Activated naive CD4-positive, alpha-beta T cell treated with anti-CD3 and anti-CD28 coated beads, Interleukin-2, amount 50 U/mL, for 24 hours (primary cell): ENCODE results near the gene CHD1L.
"Not testable (repeated sequence)": the region's sequence is repeated elsewhere in the genome, so short reads cannot be mapped to it uniquely, and the experiment has no call there.

Experiments used
- H3K27ac Mint-ChIP-seq: one replicate; pipeline ENCODE4 v1.8.0; 2021; ENCODE audit warnings: mild to moderate bottlenecking, mixed read lengths
- H3K27me3 Mint-ChIP-seq: one replicate; pipeline ENCODE4 v1.8.0; 2021; ENCODE audit warnings: mixed read lengths
- H3K36me3 Mint-ChIP-seq: one replicate; pipeline ENCODE4 v1.8.0; 2021; ENCODE audit warnings: mixed read lengths
- H3K4me1 Mint-ChIP-seq: one replicate; pipeline ENCODE4 v1.8.0; 2021; ENCODE audit warnings: mixed read lengths
- H3K4me3 Mint-ChIP-seq: one replicate; pipeline ENCODE4 v1.8.0; 2021; ENCODE audit warnings: mild to moderate bottlenecking, mixed read lengths
- H3K9me3 Mint-ChIP-seq: one replicate; pipeline ENCODE4 v1.8.0; 2021; ENCODE audit warnings: mixed read lengths

Gene CHD1L

GRCh38 chr1:147281950-147282349 lies 39.5 kb downstream of the CHD1L start:
- Mint-ChIP-seq H3K27ac (no peak overlapping the region), H3K9me3 (no peaks in the 10 kb centered on the region), H3K27me3 (no peaks in the 10 kb centered on the region), H3K4me1 (no peaks in the 10 kb centered on the region), H3K4me3 (no peak overlapping the region), H3K36me3 (peaks cover 33% of the 10 kb centered on the region)

GRCh38 chr1:147283011-147283410 lies 40.5 kb downstream of the CHD1L start:
- Mint-ChIP-seq H3K27ac (no peak overlapping the region), H3K36me3 (peaks cover 36% of the 10 kb centered on the region), H3K27me3 (no peaks in the 10 kb centered on the region), H3K9me3 (no peaks in the 10 kb centered on the region), H3K4me3 (no peak overlapping the region), H3K4me1 (no peaks in the 10 kb centered on the region)

GRCh38 chr1:147287133-147287865 lies 44.8 kb downstream of the CHD1L start:
- no peak overlapping the region for H3K27ac Mint-ChIP-seq
- peaks cover 6% of the 10 kb centered on the region for H3K4me1 Mint-ChIP-seq
- H3K36me3 Mint-ChIP-seq = peaks cover 68% of the 10 kb centered on the region
- no peaks in the 10 kb centered on the region for H3K27me3 Mint-ChIP-seq
- no peaks in the 10 kb centered on the region for H3K9me3 Mint-ChIP-seq
- no peak overlapping the region for H3K4me3 Mint-ChIP-seq

GRCh38 chr1:147292012-147292411 lies 49.5 kb downstream of the CHD1L start:
- H3K27me3 Mint-ChIP-seq = no peaks in the 10 kb centered on the region
- H3K4me1 Mint-ChIP-seq = peaks cover 6% of the 10 kb centered on the region
- H3K27ac Mint-ChIP-seq = no peak overlapping the region
- H3K36me3 Mint-ChIP-seq = peaks cover 83% of the 10 kb centered on the region
- H3K4me3 Mint-ChIP-seq = no peak overlapping the region
- H3K9me3 Mint-ChIP-seq = peaks cover 9% of the 10 kb centered on the region

- H3K9me3 Mint-ChIP-seq = peaks cover 15% of the 10 kb centered on the region
- no peak overlapping the region for H3K4me3 Mint-ChIP-seq
- H3K27ac Mint-ChIP-seq = no peak overlapping the region
- H3K27me3 Mint-ChIP-seq = no peaks in the 10 kb centered on the region
- H3K4me1 Mint-ChIP-seq = peaks cover 6% of the 10 kb centered on the region
- peaks cover 84% of the 10 kb centered on the region for H3K36me3 Mint-ChIP-seq
Measured at GRCh38 chr1:147292631-147293251, 50.3 kb downstream of the CHD1L start.

GRCh38 chr1:147297438-147297837 lies 55.0 kb downstream of the CHD1L start:
- no peaks in the 10 kb centered on the region for H3K27me3 Mint-ChIP-seq

GRCh38 chr1:147305803-147306202 lies 63.3 kb downstream of the CHD1L start:
- H3K27me3 Mint-ChIP-seq, H3K27ac Mint-ChIP-seq, H3K4me1 Mint-ChIP-seq, H3K4me3 Mint-ChIP-seq: not testable (repeated sequence)
- Mint-ChIP-seq H3K9me3 (peaks cover 31% of the 10 kb centered on the region), H3K36me3 (peaks cover 19% of the 10 kb centered on the region)

More at GRCh38 chr1:147297438-147297837, 55.0 kb downstream of the CHD1L start:
- no peak overlapping the region for H3K27ac Mint-ChIP-seq
- no peak overlapping the region for H3K4me3 Mint-ChIP-seq
- H3K4me1 Mint-ChIP-seq = no peaks in the 10 kb centered on the region
- peaks cover 37% of the 10 kb centered on the region for H3K9me3 Mint-ChIP-seq
- H3K36me3 Mint-ChIP-seq = peaks cover 64% of the 10 kb centered on the region

- Mint-ChIP-seq H3K36me3 (no peaks in the 10 kb centered on the region), H3K9me3 (no peaks in the 10 kb centered on the region), H3K27me3 (peaks cover 8% of the 10 kb centered on the region), H3K4me1 (no peaks in the 10 kb centered on the region), H3K4me3 (no peak overlapping the region), H3K27ac (no peak overlapping the region)
Measured at GRCh38 chr1:147316968-147317367, 74.5 kb downstream of the CHD1L start.

- H3K4me1 Mint-ChIP-seq, H3K4me3 Mint-ChIP-seq, H3K9me3 Mint-ChIP-seq, H3K27ac Mint-ChIP-seq, H3K36me3 Mint-ChIP-seq: not testable (repeated sequence)
- H3K27me3 Mint-ChIP-seq = peaks cover 14% of the 10 kb centered on the region
Measured at GRCh38 chr1:147326933-147327687, 84.6 kb downstream of the CHD1L start.

- peaks cover 17% of the 10 kb centered on the region for H3K27me3 Mint-ChIP-seq
- H3K4me1 Mint-ChIP-seq = no peaks in the 10 kb centered on the region
- H3K36me3 Mint-ChIP-seq = no peaks in the 10 kb centered on the region
- no peak overlapping the region for H3K27ac Mint-ChIP-seq
- H3K9me3 Mint-ChIP-seq = peaks cover 1% of the 10 kb centered on the region
- no peak overlapping the region for H3K4me3 Mint-ChIP-seq
Measured at GRCh38 chr1:147334292-147334691, 91.8 kb downstream of the CHD1L start.

- Mint-ChIP-seq H3K4me3 (no peak overlapping the region), H3K9me3 (no peaks in the 10 kb centered on the region), H3K4me1 (no peaks in the 10 kb centered on the region), H3K27me3 (peaks cover 20% of the 10 kb centered on the region), H3K27ac (no peak overlapping the region), H3K36me3 (no peaks in the 10 kb centered on the region)
Measured at GRCh38 chr1:147336291-147336690, 93.8 kb downstream of the CHD1L start.

- Mint-ChIP-seq H3K27ac (no peak overlapping the region), H3K36me3 (no peaks in the 10 kb centered on the region), H3K9me3 (no peaks in the 10 kb centered on the region), H3K4me3 (no peak overlapping the region), H3K4me1 (no peaks in the 10 kb centered on the region), H3K27me3 (peaks cover 23% of the 10 kb centered on the region)
Measured at GRCh38 chr1:147337040-147337630, 94.7 kb downstream of the CHD1L start.

GRCh38 chr1:147338571-147338970 lies 96.1 kb downstream of the CHD1L start:
- H3K9me3 Mint-ChIP-seq = no peaks in the 10 kb centered on the region
- H3K4me3 Mint-ChIP-seq = no peak overlapping the region
- peaks cover 25% of the 10 kb centered on the region for H3K27me3 Mint-ChIP-seq
- no peaks in the 10 kb centered on the region for H3K36me3 Mint-ChIP-seq
- H3K4me1 Mint-ChIP-seq = no peaks in the 10 kb centered on the region
- H3K27ac Mint-ChIP-seq = no peak overlapping the region

- Mint-ChIP-seq H3K27ac (no peak overlapping the region), H3K27me3 (peaks cover 45% of the 10 kb centered on the region), H3K4me3 (no peak overlapping the region), H3K36me3 (no peaks in the 10 kb centered on the region), H3K4me1 (no peaks in the 10 kb centered on the region), H3K9me3 (no peaks in the 10 kb centered on the region)
Measured at GRCh38 chr1:147341246-147341645, 98.8 kb downstream of the CHD1L start.
